ENCODE results near the gene USPL1.
"Not testable (repeated sequence)": the region's sequence is repeated elsewhere in the genome, so short reads cannot be mapped to it uniquely, and the experiment has no call there.

Gene USPL1

DNA sequence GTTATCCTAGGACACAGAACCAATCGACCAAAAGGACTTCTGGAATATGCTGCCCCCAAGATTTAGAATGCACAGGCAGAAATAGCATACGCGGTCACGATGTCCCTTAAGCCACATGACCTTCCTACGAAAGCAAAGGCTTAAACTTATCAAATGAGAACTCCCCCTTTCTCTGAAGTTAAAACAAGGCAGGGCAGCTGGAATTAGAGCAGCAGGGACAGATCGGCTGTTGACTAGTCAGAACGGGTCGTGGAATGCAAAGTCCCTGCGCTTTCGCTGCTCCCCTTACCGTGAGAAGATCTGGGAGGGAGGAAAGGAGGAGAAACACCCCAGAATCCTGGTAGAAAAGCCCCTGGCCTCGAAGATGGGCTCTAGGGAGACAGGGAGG lies 799 bp upstream of the USPL1 start:
- peak; percentile 33 for DNase-seq

DNA sequence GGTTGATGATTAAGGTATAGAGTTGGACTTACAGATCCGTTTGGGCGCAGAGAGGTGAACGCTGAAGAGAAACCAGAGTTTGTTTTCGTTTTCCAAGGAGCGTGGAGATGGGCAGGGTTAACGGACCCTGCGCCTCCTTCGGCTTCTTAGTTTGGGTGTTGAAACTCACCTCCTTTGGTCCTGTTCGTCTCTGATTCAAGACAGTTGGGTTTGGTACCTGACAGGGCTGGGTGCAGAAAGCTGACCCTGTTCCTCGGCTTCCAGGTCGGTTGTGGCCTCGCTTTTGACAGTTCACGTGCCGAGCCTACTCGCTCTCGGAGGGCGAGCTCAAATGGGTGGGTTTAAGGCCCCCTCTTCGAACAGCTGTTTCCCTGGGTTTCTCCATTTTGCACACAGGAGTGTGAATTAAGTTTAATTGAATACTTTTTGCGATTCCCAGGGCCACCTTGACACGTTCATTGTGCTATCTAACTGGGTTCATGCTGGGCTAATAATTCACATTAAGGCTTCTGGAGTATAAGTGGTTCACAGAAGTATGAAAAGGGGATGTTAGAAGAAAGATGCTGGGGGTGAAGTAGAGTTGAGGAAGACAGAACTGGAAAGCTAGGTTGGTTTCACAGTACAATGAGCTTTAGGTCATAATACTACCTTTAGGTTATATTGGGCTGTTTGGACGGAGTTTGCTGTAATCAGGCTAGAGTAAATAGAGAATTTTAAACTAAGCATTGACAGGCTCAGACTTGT lies 638 bp downstream of the USPL1 start:
- DNase-seq: no peak

DNA sequence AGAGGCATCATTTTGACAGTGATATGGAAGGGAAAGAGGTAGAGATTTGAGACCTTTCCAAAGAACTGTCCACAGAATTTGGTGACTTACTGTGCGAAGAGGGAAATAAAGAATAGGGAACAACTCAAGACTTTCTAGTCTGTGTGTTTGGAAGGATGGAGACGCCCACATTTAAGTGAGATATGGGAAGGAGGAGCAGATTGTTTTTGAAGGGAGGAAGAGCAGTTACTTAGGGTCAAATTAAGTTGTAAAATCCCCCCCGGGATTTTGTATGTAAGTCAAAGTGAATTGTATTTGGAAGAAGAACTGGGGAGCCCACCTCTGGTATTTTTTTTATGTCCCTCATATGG lies 1.2 kb downstream of the USPL1 start:
- DNase-seq: no peak

DNA sequence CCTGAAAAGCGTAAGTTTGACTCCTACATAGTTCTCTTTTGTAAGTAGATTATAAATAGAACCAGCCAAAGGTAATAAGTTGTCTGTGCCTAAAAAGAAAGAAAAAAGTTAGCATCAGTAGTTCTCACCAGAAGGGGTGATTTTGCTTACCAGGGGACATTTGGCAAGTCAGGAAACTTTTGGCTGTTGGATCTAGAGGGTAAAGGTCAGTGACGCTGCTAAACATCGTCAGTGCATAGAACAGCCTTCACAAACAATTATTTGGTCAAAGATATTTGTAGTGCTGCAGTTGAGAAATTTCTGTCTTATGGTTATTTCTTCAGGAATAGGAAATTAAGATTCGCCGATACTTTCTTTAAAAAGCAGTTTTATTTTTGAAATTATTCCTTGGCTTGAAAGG lies 2.0 kb downstream of the USPL1 start:
- no peak for DNase-seq

DNA sequence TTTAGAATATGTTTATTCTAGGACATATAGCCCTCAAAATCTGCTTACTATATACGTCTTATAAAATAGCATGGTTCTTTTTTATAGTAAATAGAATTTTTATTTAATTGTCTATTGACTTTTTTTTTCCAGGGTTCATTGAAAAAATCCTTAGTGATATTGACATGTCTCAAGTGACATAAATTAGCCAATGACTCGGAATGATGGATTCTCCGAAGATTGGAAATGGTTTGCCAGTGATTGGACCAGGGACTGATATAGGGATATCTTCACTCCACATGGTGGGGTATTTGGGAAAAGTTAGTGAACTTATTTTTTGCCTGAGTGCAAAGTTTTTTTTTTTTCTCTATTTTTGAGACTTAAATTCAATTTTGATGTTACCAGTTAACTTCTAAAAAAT lies 3.2 kb downstream of the USPL1 start:
- no peak for DNase-seq

DNA sequence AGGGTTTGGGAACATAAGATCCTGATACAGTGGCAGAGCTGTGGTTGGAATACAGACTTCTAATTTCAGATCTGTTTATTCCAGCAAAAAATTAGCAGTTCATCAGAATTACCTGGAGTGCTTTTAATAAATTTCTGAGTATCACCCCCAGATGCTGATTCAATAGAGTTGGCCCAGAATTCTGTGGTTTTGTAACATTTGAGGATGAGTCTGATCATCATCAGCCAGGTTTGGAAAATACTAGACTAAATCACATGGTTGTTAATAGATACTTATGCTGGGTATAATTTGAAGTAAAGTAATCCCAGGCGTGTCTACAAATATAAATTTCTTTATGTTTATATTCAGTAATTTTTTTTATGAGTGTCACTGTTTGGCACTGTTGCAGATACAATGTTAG lies 4.8 kb downstream of the USPL1 start:
- DNase-seq: no peak

DNA sequence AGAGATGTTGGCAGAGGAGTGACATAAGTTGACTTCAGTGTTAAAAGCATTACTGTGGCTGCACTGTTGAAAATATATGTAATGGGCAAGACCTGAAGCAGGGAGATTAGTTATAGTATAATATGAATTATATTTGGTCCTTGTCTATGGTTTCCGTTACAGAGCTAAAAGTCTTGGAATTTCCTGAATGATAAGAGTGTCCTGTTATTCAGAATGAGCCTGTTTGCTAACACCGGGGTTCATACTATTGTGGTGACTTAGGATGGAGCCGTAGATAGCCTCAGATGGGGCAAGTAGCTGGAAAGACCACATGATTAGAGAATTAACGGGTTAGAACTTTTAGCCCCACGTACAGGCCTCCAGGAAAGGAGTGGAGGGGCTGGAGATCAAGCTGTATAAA lies 5.7 kb downstream of the USPL1 start:
- no peak for DNase-seq

DNA sequence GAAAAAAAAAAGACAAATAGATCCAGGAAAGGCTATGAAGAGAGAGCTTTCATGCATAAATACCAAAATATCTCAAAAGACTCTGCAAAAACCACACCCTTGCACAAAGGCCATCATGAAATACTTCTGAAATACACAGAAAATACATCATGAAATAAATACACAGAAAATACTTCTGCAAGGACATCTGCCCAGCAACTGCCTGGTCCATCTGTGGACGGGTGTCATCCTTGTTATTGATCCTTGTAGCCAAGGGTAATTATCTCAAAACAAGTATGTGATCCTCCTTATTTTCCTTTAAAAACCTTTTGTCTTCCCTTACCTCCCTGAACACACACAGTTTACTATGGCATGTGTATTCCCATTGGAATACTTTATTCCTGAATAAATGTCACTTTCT lies 6.9 kb downstream of the USPL1 start:
- no peak for DNase-seq

DNA sequence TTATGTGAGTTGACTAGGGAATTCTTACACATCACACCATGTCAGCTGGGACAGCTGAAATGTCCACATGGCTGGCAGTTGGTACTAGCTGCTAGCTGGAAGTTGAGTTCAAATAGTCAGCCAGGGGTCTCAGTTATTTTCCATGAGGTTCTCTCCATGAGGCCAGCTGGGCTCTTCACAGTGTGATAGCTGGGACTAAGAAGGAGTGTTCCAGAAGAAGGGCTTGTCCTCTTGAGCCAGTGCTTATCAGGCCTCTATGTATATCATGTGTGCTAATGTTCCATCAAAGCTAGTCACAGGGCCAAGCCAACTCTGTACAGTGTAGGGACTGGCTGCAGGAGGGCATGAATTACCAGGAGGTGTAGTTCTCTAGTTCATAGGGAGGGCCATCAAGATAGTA lies 11.8 kb downstream of the USPL1 start:
- DNase-seq: no peak

DNA sequence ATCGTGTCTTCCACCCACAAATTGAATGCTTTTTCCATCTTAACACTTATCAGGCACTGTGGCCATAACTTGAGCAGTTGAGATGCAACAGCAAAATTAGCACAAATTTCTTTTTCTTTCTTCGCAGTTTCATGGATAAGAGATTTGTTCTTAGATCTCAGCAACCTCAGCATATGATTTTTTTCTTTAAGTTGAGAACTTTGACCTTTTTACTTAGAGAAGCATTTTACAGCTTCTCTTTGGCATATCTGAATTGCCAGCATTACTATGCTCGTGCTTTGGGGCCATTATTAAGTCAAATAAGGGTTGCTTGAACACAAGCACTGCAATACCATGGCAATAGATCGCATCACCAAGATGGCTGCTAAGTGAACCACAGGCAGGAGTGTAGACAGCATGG lies 16.1 kb downstream of the USPL1 start:
- no peak for DNase-seq

DNA sequence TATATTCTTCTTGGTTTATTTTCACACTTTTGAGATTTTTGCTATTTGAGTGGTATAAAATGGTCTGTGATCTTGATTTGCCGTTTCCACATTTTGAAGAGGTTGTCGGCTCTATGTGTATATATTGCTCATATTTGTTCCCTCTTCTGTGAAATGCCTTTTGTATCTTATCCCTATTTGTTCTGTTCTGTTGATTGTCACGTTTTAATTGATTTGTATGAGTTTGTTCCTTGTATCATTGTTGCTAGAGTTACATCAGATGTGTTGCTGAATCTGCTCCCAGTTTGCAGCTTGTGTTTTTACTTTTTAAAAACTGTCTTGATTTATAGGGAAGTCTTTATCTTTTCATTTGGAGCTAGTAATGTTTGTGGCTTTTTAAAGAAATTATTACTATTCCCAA lies 17.1 kb downstream of the USPL1 start:
- no peak for DNase-seq

DNA sequence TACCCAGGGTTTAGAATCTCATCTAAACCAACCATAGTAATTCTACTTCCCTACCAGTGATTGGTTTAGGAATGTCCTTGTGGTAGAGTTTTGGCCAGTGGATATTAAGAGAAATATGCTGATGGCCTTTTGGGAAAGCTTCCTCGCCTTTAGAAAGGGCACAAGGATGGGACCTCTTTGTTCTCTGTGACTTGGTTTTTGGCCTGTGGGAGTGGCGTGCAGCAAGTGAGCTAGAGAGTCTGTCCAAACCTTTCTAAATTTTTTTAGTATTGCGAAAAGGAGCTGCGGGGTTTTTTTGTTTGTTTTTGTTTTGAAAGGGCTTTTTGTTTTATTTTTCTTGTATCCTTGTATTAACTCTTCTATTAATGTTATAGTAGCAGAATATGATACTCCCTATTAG lies 20.6 kb downstream of the USPL1 start:
- DNase-seq: no peak

DNA sequence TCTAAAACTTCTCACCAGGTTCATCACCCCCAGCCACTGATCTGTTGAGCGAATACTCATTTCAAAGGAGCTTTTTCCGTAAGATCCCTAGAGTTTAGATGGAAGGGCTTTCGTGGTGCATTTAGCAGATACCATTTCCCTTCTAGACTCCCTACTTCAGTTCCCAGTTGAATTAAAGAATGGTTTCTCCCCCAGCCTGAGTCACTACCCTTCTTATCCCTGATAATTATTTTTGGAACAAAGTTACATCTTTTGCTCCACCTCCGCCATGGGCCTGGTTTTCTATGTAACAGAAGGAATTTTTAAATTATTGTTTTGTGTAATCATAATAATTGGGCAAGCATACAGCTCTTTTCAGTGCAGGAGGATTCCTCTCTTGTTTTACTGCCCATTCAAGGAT lies 22.0 kb downstream of the USPL1 start:
- no peak for DNase-seq

DNA sequence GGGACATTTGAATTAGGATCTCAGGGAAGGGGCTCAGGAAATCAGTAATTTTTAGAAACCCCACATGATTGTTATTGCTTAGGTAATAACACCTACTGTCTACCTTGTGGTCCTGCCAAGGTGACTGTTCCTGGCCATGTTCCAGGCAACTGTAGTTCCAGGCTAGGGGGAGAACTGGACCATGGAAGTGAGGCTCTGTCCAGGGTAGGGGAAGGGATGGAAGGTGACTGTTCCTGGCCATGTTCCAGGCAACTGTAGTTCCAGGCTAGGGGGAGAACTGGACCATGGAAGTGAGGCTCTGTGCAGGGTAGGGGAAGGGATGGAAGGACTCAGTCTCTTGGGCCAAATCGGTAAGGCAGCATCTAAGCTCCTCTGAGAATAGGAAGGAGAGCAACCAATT lies 23.5 kb downstream of the USPL1 start:
- not testable (repeated sequence) for DNase-seq

DNA sequence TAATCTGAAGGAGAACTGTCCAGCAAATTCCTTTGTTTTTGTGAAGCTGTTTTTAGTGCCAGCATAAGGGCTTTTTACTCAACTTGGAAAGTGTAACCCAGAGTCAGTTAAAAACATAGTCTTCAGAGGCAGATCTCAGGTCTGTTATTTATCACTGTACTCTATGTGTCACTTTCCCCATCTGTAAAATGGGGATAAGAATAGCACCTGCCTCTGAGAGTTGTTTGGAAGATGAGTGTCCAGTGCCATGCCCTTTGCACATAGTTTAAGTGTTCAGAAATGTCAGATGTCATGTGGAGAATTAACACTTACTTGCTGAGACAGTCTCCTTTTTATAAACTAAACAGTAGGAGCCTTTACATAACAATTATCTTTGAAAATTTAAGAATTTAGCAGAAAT lies 27.9 kb downstream of the USPL1 start:
- DNase-seq: no peak

DNA sequence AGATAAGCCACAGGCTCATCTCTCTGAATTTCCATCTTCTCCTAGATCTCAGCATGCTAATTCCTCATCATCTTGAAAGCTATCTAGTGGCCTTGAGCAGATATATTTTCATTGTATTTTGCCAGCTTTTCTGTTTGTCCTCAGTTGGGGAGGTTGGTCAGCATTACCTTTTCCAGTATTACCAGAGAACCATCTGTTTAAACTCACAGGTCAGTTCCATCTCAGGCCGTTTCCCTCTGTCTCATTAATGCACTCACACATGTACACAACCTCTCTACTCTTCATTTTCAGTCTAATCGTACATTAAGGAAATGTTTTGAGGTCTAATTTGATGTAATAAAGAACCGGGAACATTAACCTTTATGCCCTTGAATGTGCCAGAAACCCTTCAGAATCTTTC lies 29.7 kb downstream of the USPL1 start:
- DNase-seq: no peak

DNA sequence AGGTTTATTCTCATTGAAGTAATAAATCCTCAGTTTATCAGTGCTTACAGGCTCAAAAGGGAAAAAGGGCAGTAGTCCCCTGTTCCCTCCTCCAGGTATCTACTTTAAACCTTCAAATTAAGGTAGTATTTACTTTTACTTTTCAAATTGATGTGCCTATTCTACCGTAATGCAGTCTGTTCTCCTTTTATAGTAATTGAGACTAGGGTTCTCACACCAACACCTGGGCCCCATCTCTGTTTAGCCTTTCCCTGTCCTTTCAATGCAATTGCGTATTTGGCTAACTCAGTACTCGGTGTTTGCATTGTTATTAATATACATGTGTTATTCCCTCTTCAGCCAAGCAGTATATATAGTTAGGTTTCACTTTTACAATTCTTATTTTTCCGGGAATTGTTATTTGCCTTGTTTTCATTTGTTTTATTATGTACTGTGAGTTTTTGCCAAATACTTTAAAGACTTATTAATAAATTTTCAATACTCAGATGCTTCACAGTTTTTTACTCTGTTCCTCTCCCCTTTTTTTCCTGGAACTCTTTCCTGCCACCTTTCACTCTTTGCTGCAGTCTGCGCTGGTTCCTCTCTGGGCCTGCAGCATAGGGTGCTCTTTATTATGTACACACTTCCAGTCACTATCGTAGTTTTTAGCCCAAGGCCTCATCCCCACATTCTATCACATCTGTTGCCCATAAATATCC lies 30.3 kb downstream of the USPL1 start:
- no peak for DNase-seq

DNA sequence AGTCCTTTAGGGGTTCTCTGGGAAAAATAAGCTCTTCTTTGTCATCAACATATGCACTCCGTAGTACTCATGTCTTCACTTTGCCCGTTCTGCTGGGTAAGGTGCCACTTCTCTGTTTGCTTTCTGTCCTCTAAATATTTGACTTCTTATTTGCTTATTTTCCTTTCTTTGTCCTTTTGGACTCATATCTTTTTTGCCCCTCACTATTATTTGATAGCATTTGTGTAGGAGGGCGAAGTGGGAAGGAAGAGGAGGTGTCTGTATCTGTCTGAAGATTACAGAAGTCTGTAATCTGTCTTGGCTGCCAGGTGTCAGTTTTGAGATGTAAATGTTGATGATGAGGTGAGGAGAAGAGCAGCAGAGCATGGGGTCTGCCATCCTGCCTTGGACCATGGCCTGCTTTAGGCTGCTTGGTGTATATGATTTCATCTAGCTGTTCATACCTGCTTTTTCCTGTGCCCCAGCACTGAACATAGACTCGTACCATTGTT lies 30.8 kb downstream of the USPL1 start:
- DNase-seq: no peak

DNA sequence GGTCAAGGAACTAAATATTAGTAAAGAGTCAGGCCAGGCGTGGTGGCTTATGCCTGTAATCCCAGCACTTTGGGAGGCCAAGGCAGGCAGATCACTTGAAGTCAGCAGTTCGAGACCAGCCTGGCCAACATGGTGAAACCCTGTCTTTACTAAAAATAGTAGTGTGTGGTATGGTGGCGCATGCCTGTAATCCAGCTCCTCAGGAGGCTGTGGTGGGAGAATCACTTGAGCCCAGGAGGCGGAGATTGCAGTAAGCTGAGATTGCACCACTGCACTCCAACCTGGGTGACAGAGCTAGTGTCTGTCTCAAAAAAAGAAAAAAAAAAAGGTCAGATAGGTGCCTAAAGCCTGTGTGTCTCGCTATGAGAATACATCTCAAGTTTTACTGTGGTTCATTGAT lies 33.9 kb downstream of the USPL1 start:
- not testable (repeated sequence) for DNase-seq

DNA sequence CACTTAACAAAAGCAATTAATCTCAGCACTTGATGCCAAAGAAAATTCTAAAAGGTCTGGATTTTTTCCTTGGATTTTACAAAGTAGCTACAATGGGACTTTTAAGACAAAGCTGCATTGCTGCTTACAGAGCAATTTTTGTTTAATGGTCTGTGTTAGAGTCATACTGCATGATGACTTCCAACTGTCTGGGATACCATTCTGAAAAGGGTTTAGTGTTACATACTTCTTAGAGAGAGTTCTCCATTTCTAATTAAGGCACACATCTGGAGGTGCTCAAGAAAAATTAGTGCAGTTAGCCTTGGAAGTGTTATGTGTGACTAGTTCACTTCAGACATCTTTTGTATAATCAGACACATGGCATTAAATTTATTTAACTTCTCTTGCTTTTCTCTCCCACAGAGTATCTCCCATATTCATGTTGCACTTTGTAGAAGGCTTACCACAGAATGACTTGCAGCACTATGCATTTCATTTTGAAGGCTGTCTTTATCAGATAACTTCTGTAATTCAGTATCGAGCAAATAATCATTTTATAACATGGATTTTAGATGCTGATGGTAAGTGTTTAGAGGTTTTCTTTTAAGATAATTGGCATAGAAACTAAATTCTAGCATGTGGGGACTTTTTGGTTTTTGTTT lies 35.1 kb downstream of the USPL1 start:
- DNase-seq: no peak

DNA sequence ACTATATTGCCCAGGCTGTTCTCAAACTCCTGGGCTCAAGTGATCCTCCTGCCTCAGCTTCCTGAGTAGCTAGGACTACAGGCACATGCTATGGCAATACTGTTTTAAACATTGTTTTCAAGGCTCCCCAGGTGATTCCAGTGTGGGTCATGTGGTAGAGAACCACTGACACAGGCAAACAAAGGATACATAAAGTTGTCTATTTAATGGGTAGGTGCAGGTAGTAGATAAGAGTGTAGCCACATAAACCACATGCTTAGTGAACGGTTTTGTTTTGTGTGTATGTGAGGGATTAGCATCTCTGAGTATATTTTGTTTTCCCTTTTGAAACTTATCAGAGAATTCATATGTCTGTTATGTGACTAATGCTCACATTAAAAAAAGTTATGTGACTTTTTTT lies 36.7 kb downstream of the USPL1 start:
- DNase-seq: no peak

DNA sequence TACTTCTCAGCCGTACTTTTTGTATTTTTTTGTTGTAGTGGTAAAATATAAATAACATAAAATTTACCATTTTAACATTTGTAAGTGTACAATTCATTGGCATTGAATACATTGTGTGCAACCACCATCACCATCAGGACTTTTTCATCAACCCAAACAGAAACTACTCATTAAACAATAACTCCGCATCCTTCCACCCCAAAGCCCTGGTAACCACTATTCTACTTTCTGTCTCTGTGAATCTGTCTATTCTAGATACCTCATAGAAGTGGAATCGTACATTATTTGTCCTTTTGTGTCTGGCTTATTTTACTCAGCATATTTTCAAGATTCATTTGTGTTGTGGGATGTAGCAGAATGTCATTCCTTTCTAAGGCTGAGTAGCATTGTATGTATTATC lies 38.5 kb downstream of the USPL1 start:
- no peak for DNase-seq

DNA sequence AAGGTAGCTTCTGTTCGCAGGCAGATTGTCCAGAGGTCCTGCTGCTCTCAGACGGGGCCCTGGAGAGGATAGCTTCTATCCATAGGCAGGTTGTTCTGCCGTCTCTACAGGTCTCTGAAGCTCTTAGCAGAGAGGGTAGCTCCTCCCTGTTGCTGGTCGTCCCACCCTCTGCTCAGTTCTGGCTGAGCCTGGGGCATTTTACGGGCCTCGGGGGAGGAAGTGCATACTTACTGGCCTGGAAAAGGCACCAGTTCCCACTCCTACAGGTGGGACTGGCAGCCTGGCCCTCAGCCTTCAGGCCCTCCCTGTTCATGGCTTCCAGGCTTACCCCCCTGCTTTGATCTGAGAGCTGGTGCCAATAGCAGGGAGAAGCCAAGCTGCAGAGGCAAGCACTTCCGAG lies 42.3 kb downstream of the USPL1 start:
- DNase-seq: no peak

DNA sequence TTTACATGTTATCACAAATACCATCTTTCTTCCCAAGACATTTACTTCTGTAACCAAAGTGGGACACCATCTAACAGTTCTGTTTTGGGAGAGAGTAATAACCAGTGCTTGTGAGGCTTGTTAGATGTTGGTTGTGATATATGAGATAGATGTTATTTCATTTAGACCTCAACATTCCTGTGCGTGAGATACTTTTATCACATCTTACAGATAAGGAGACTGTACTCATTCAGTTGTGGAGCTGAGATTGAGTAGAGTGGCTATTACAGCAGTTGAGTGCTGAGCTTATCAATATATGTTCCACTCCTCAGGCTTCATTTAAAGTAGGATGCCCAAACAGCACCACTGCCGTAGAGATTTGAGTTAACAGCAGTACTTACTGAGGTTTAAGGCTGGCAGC lies 43.1 kb downstream of the USPL1 start:
- DNase-seq: no peak
